HCT116 (cell line): Measurements from ENCODE around the gene DLG2. TPM values are rescaled to one million over a fixed set of nuclear protein-coding genes. Genes with fewer than 3 reads are reported as not detected.

ENCODE experiments used
- ATAC-seq: fragments of 200-7000 bp; cut with Tn5 transposase; 2 replicates; pipeline ENCODE4 v1.9.1; 2020; ENCODE audit warnings: mild to moderate bottlenecking, moderate library complexity
- BruUV-seq: library from RNA; stranded (reverse); fragments of 400-500 nt; replicated peaks from 2 replicates; lab custom pipeline; 2021; lab: Mats Ljungman, UMichigan
- CTCF ChIA-PET: fragments of 300-600 bp; sonication (Branson Sonifier 250); formaldehyde crosslinking; loops from one replicate; lab custom pipeline; 2021; ENCODE audit warnings: antibody characterized with exemption; lab: Charles Lee
- POLR2A ChIA-PET: fragments of 300-600, 350-600 bp; sonication (Branson Sonifier 250); formaldehyde crosslinking; loops from one replicate; lab custom pipeline; 2021; ENCODE audit warnings: antibody characterized with exemption; lab: Charles Lee
- RAD21 ChIA-PET, 2 experiments: fragments of 300-600 bp; sonication (Branson Sonifier 250); formaldehyde crosslinking; loops; one replicate each; lab custom pipeline; 2023; ENCODE audit warnings: low total read pairs in 2 of 2; ENCODE audit not compliant: uncharacterized antibody in 2 of 2, unreplicated experiment in 2 of 2, low non-redundant PET in 1 of 2; lab: Charles Lee
- DNase-seq: peaks from one replicate; pipeline ENCODE4 v3.0.0-alpha.2; 2010; ENCODE audit warnings: low read depth, low spot score
- H2AFZ ChIP-seq: fragments of 200-600 bp; shearing (Covaris generic), sonication (generic); 2 replicates; pipeline ENCODE4 v1.6.1; 2017; ENCODE audit warnings: low read depth, mixed run types, mixed read lengths, antibody characterized with exemption, low read length; ENCODE audit not compliant: poor library complexity, severe bottlenecking
- H3K27ac ChIP-seq: 2 replicates; pipeline ENCODE4 v1.5.1; 2012; ENCODE audit warnings: low read depth, low read length
- H3K27me3 ChIP-seq: fragments of 200-600 bp; sonication (generic); 2 replicates; pipeline ENCODE4 v1.6.1; 2016; ENCODE audit warnings: mixed run types, low read length, mixed read lengths; ENCODE audit not compliant: insufficient read depth
- H3K36me3 ChIP-seq, 2 experiments: fragments of 200-500 bp in 1 of 2; fragments of 200-600 bp in 1 of 2; sonication (Bioruptor generic) in 1 of 2; sonication (generic) in 1 of 2; 2 replicates each; pipeline versions ENCODE4 v1.5.1 to v1.6.1; 2014 to 2016; ENCODE audit warnings: low read length in 2 of 2, inconsistent platforms in 1 of 2, mixed read lengths in 1 of 2, mixed run types in 1 of 2; ENCODE audit not compliant: insufficient read depth in 2 of 2, control insufficient read depth in 1 of 2
- H3K4me1 ChIP-seq, 2 experiments: fragments of 200-600 bp in 1 of 2; sonication (generic) in 1 of 2; 2 replicates each; pipeline versions ENCODE4 v1.5.1 to v1.6.1; 2012 to 2017; ENCODE audit warnings: low read length in 2 of 2, inconsistent platforms in 1 of 2, mild to moderate bottlenecking in 1 of 2, mixed read lengths in 1 of 2, mixed run types in 1 of 2, moderate library complexity in 1 of 2; ENCODE audit not compliant: insufficient read depth in 2 of 2, control insufficient read depth in 1 of 2
- H3K4me2 ChIP-seq: fragments of 200-600 bp; sonication (generic); 2 replicates; pipeline ENCODE4 v1.6.1; 2017; ENCODE audit warnings: mixed run types, low read length, mixed read lengths
- H3K4me3 ChIP-seq, 2 experiments: fragments of 200-600 bp in 1 of 2; sonication (generic) in 1 of 2; replicated peaks in 1 of 2; 2 replicates each; pipeline ENCODE4 v1.5.1; 2011 to 2016; ENCODE audit warnings: low read length in 2 of 2, control low read depth in 1 of 2, low read depth in 1 of 2, mild to moderate bottlenecking in 1 of 2, mixed read lengths in 1 of 2, mixed run types in 1 of 2
- H3K79me2 ChIP-seq: fragments of 200-600 bp; sonication (generic); 2 replicates; pipeline ENCODE4 v1.6.1; 2017; ENCODE audit warnings: mild to moderate bottlenecking, mixed run types, low read length, moderate library complexity, mixed read lengths; ENCODE audit not compliant: insufficient read depth
- H3K9ac ChIP-seq: fragments of 200-600 bp; sonication (generic); 2 replicates; pipeline ENCODE4 v1.6.1; 2016; ENCODE audit warnings: low read length, mixed read lengths
- H3K9me2 ChIP-seq: fragments of 200-600 bp; sonication (generic), shearing (Covaris generic); 2 replicates; pipeline ENCODE4 v1.6.1; 2017; ENCODE audit warnings: mixed run types, mild to moderate bottlenecking, moderate library complexity; ENCODE audit not compliant: insufficient read depth
- H3K9me3 ChIP-seq, 2 experiments: fragments of 200-500 bp in 1 of 2; fragments of 200-600 bp in 1 of 2; sonication (Bioruptor generic) in 1 of 2; sonication (generic) in 1 of 2; 2 replicates each; pipeline ENCODE4 v1.6.1; 2014 to 2017; ENCODE audit warnings: low read length in 2 of 2, mixed read lengths in 2 of 2, inconsistent platforms in 1 of 2, low read depth in 1 of 2, mild to moderate bottlenecking in 1 of 2, mixed run types in 1 of 2, moderate library complexity in 1 of 2; ENCODE audit not compliant: control insufficient read depth in 1 of 2, insufficient read depth in 1 of 2
- H4K20me1 ChIP-seq: fragments of 200-600 bp; sonication (generic), shearing (Covaris generic); 2 replicates; pipeline ENCODE4 v1.6.1; 2017; ENCODE audit warnings: mixed run types, mild to moderate bottlenecking, moderate library complexity; ENCODE audit not compliant: insufficient read depth
- CBX3 ChIP-seq: IDR thresholded peaks from 2 replicates; pipeline ENCODE4 v1.6.1; 2012; ENCODE audit warnings: low read depth
- EZH2phosphoT487 ChIP-seq: fragments of 200-600 bp; IDR thresholded peaks from 2 replicates; pipeline ENCODE4 v1.6.1; 2018; ENCODE audit warnings: antibody characterized with exemption, borderline replicate concordance
- JUND ChIP-seq: IDR thresholded peaks from 2 replicates; pipeline ENCODE4 v1.6.1; 2012
- MAX ChIP-seq: IDR thresholded peaks from 2 replicates; pipeline ENCODE4 v1.6.1; 2012
- RAD21 ChIP-seq: IDR thresholded peaks from 2 replicates; pipeline ENCODE4 v1.6.1; 2012; ENCODE audit warnings: low read depth, mild to moderate bottlenecking
- ZBTB33 ChIP-seq: IDR thresholded peaks from 2 replicates; pipeline ENCODE4 v1.6.1; 2011; ENCODE audit warnings: mild to moderate bottlenecking, low read length, moderate library complexity; ENCODE audit not compliant: insufficient replicate concordance; ENCODE audit errors: extremely low read depth
- intact Hi-C: fragments of 100-400 bp; cut with micrococcal nuclease; formaldehyde crosslinking; loops from 2 replicates; pipeline ENCODE4 v1.10.0; 2022
- total RNA-seq: library from RNA; stranded (reverse); gene quantifications from one replicate; pipeline ENCODE4 v1.2.1, GENCODE V29; 2021; ENCODE audit not compliant: unreplicated experiment
- TF ChIP-seq, protein P1 (sequence below): IDR thresholded peaks from 2 replicates; pipeline ENCODE4 v1.6.1; 2012
- TF ChIP-seq, protein P2 (sequence below): IDR thresholded peaks from 2 replicates; pipeline ENCODE4 v1.6.1; 2012; ENCODE audit warnings: low read depth

The DLG2 gene
- total RNA-seq, 1 experiment from 2014 or later = 2.4 TPM

DNA sequence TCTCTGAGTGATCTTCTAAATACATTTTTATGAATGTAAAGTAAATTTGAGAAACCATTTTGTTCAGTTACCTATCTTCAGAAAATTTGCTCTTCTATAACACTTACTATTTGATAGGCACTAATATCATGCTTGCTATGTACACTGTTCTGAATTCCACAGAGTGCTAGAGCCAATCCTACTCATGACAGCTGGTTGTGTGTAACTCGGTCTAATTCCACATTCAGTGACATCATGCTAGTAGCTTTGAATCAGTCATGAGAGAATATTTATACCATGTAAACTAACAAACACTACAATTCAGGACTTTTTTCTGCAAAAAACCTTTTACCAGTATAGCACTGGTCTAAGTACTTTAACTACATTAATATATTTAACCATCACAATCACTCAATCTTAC is 902.9 kb downstream of the DLG2 start:
- Histone ChIP-seq H3K9me2 (no peaks in the 10 kb centered on the region), H3K4me2 (no peak overlapping the region), H3K27ac (no peak overlapping the region), H3K9me3 (no peaks in the 10 kb centered on the region), H3K9ac (no peak overlapping the region), H3K4me3 (no peak overlapping the region), H4K20me1 (no peaks in the 10 kb centered on the region), H3K79me2 (no peaks in the 10 kb centered on the region), H3K27me3 (peaks cover 4% of the 10 kb centered on the region; the same call in 1 of the 2 replicates), H3K4me1 (no peaks in the 10 kb centered on the region), H2AFZ (no peak overlapping the region), H3K36me3 (no peaks in the 10 kb centered on the region)
- ChIA-PET CTCF (no interaction called here), RAD21 (no interaction called here), POLR2A (no interaction called here)
- intact Hi-C loops = no loop called here
- ATAC-seq (no peak), DNase-seq (no peak)
- TF ChIP-seq JUND = no peak
- TF ChIP-seq RAD21 = no peak
- TF ChIP-seq, protein P1, sequence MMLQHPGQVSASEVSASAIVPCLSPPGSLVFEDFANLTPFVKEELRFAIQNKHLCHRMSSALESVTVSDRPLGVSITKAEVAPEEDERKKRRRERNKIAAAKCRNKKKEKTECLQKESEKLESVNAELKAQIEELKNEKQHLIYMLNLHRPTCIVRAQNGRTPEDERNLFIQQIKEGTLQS = no peak
- no peak for TF ChIP-seq ZBTB33
- no peak for TF ChIP-seq MAX
- no peak for TF ChIP-seq CBX3
- TF ChIP-seq, protein P2, sequence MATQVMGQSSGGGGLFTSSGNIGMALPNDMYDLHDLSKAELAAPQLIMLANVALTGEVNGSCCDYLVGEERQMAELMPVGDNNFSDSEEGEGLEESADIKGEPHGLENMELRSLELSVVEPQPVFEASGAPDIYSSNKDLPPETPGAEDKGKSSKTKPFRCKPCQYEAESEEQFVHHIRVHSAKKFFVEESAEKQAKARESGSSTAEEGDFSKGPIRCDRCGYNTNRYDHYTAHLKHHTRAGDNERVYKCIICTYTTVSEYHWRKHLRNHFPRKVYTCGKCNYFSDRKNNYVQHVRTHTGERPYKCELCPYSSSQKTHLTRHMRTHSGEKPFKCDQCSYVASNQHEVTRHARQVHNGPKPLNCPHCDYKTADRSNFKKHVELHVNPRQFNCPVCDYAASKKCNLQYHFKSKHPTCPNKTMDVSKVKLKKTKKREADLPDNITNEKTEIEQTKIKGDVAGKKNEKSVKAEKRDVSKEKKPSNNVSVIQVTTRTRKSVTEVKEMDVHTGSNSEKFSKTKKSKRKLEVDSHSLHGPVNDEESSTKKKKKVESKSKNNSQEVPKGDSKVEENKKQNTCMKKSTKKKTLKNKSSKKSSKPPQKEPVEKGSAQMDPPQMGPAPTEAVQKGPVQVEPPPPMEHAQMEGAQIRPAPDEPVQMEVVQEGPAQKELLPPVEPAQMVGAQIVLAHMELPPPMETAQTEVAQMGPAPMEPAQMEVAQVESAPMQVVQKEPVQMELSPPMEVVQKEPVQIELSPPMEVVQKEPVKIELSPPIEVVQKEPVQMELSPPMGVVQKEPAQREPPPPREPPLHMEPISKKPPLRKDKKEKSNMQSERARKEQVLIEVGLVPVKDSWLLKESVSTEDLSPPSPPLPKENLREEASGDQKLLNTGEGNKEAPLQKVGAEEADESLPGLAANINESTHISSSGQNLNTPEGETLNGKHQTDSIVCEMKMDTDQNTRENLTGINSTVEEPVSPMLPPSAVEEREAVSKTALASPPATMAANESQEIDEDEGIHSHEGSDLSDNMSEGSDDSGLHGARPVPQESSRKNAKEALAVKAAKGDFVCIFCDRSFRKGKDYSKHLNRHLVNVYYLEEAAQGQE = no peak
- TF ChIP-seq EZH2phosphoT487 = no peak
- BruUV-seq = no TSS peak
